Stomach smooth muscle (tissue), 2 donors: Measurements from ENCODE around the gene RPL28.
"Not testable (repeated sequence)": the region's sequence is repeated elsewhere in the genome, so short reads cannot be mapped to it uniquely, and the experiment has no call there.

Experiments
- H3K27ac ChIP-seq: one replicate; pipeline ENCODE4 v1.7.0; 2013; ENCODE audit warnings: mild to moderate bottlenecking, low read length, inconsistent platforms
- H3K27me3 ChIP-seq, 2 donors: one replicate each; pipeline ENCODE4 v1.7.0; 2013; ENCODE audit warnings: low read length in 2 of 2; ENCODE audit not compliant: insufficient read depth in 2 of 2, control insufficient read depth in 1 of 2
- H3K36me3 ChIP-seq, 2 donors: one replicate each; pipeline ENCODE4 v1.7.0; 2013; ENCODE audit warnings: low read length in 2 of 2; ENCODE audit not compliant: control insufficient read depth in 2 of 2, insufficient read depth in 2 of 2
- H3K4me1 ChIP-seq: one replicate; pipeline ENCODE4 v1.7.0; 2013; ENCODE audit warnings: low read length; ENCODE audit not compliant: control insufficient read depth, insufficient read depth
- H3K4me3 ChIP-seq, 2 donors: one replicate each; pipeline ENCODE4 v1.7.0; 2013; ENCODE audit warnings: low read length in 2 of 2
- H3K9ac ChIP-seq, 2 donors: one replicate each; pipeline ENCODE4 v1.7.0; 2013; ENCODE audit warnings: low read length in 2 of 2, mild to moderate bottlenecking in 1 of 2
- H3K9me3 ChIP-seq, 2 donors: one replicate each; pipeline ENCODE4 v1.7.0; 2013; ENCODE audit warnings: low read length in 2 of 2; ENCODE audit not compliant: control insufficient read depth in 2 of 2
- donor health status: healthy.
- donor health status: Pancreatic carcinoma.

RPL28 gene

GRCh38 chr19:55389386-55390317, 3.9 kb downstream of the RPL28 start:
- no peak overlapping the region for H3K27ac ChIP-seq
- no peaks in the 10 kb centered on the region for H3K27me3 ChIP-seq
- no peaks in the 10 kb centered on the region for H3K9me3 ChIP-seq
- no peak overlapping the region for H3K4me3 ChIP-seq
- H3K4me1 ChIP-seq = peaks cover 47% of the 10 kb centered on the region
- no peak overlapping the region for H3K9ac ChIP-seq
- H3K36me3 ChIP-seq = peaks cover 16 to 34% of the 10 kb centered on the region in 2 donors

- Histone ChIP-seq H3K27me3 (no peaks in the 10 kb centered on the region), H3K4me1 (peaks cover 41% of the 10 kb centered on the region), H3K27ac (no peak overlapping the region), H3K4me3 (no peak overlapping the region), H3K9me3 (no peaks in the 10 kb centered on the region), H3K9ac (no peak overlapping the region), H3K36me3 (peaks cover 16 to 34% of the 10 kb centered on the region in 2 donors)
These were observed 4.7 kb downstream of the RPL28 start for GRCh38 chr19:55390461-55390880.

GRCh38 chr19:55391191-55391670, 5.5 kb downstream of the RPL28 start:
- no peaks in the 10 kb centered on the region for H3K9me3 ChIP-seq
- peaks cover 16 to 34% of the 10 kb centered on the region in 2 donors for H3K36me3 ChIP-seq
- H3K27ac ChIP-seq = no peak overlapping the region
- H3K27me3 ChIP-seq = no peaks in the 10 kb centered on the region
- H3K4me1 ChIP-seq = peaks cover 40% of the 10 kb centered on the region
- H3K9ac ChIP-seq = no peak overlapping the region
- no peak overlapping the region for H3K4me3 ChIP-seq

- Histone ChIP-seq H3K4me1 (peaks cover 32% of the 10 kb centered on the region), H3K9me3 (no peaks in the 10 kb centered on the region), H3K9ac (no peak overlapping the region), H3K4me3 (no peak overlapping the region), H3K27ac (no peak overlapping the region), H3K36me3 (peaks cover 16 to 33% of the 10 kb centered on the region in 2 donors), H3K27me3 (no peaks in the 10 kb centered on the region)
These were observed 6.2 kb downstream of the RPL28 start for GRCh38 chr19:55391702-55392615.

DNA sequence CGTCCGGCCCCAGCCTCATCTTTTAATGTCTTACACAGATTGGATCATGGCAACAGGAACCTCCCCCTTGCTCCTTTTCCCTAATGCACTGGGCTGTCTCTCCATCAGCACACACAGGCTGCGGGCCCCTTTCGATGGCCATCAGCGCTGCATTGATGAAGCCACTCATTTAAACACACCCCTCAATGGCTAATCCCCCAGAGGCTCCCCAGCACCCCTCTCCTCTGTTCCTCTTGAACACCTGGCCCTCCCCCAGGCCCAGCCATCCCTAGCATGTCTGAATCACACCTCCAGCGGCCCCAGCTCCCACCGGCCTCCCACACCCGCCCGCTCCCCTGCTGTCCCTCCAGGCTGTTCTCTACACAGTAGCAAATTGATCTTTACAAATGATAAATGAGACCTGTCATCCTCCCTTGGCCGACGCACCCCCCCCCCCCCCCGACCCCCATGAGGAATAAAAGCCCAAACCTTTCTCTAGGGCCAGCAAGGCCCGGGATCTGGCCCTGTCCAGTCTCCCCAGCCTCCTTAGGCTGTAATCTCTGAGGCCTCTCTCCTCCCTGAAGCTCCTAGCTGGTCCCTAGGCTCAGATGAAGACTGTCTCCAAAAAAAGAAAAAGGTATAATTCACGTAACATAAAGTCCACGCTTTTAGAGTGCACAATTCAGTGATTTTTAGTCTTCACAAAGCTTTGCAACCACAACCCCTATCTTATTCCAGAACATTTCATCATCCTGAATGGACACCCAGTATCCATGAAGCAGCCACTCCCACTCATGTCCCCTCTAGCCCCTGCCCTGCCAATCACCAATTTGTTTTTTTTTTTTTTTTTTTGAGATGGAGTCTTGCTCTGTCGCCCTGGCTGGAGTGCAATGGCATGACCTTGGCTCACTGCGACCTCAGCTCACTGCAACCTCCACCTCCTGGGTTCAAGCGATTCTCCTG, 7.4 kb downstream of the RPL28 start:
- Histone ChIP-seq H3K9ac (no peak overlapping the region), H3K9me3 (no peaks in the 10 kb centered on the region), H3K4me1 (peaks cover 21% of the 10 kb centered on the region), H3K36me3 (peaks cover 8 to 23% of the 10 kb centered on the region in 2 donors), H3K27me3 (no peaks in the 10 kb centered on the region), H3K4me3 (no peak overlapping the region), H3K27ac (no peak overlapping the region)

DNA sequence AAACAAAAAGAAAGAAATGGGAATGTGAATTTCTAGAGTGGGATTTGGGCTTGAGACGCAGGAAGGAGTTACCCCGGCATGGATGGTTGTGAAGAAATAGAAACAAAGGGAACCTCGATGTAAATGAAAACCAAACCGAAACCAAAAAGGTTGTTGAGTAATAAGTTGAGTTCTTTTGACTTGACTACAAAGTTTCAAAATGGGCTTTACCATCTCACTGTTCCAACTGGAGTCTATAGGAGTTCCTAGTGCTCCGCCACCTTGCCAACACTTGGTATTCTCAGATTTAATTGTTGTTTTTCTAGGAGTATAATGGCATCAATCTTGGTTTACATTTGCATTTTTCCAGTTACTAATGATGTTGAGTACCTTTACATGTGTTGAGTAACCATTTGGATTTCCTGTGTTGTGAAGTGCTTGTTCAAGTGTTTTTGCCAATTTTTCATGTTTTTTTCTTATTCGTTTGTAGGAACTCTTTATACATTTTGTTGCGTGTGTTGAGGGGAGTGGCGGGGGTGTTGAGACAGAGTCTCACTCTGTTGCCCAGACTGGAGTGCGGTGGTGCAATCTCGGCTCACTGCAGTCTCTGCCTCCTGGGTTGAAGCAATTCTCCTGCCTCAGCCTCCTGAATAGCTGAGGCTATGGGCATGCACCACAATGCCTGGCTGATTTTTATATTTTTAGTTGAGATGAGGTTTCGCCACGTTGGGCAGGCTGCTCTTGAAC, 12.6 kb downstream of the RPL28 start:
- Histone ChIP-seq H3K4me3 (no peak overlapping the region), H3K9me3 (no peaks in the 10 kb centered on the region), H3K27ac (no peak overlapping the region), H3K36me3 (peaks cover 20 to 26% of the 10 kb centered on the region in 2 donors), H3K9ac (no peak overlapping the region), H3K4me1 (no peaks in the 10 kb centered on the region), H3K27me3 (no peaks in the 10 kb centered on the region)

GRCh38 chr19:55400281-55401087, 14.8 kb downstream of the RPL28 start:
- H3K9ac ChIP-seq = no peak overlapping the region
- no peak overlapping the region for H3K4me3 ChIP-seq
- peaks cover under 1% of the 10 kb centered on the region for H3K4me1 ChIP-seq
- H3K27me3 ChIP-seq = no peaks in the 10 kb centered on the region
- no peak overlapping the region for H3K27ac ChIP-seq
- H3K9me3 ChIP-seq = no peaks in the 10 kb centered on the region
- peaks cover 27 to 29% of the 10 kb centered on the region in 2 donors for H3K36me3 ChIP-seq

DNA sequence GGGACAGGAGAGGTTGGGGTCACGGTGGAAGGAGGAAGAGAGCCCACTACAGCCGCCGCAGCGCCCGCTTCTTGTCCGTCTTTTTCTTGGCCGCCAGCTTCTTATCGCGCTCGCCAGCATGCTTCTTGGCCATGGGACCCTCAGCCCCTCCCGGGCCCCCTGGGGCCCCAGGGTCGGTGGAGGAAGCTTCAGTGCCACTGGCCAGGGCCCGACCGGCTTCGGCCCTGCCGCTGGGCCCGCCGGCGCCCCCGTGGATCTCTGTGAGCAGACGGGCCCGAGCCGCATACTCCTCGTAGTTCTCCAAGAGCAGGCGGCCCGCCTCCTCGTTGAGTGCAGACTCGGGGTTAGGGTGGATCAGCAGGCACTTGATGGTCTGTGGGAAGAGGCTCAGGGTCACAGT, 15.7 kb downstream of the RPL28 start:
- not testable (repeated sequence) for H3K4me1 ChIP-seq, H3K4me3 ChIP-seq, H3K27ac ChIP-seq, H3K9ac ChIP-seq, H3K27me3 ChIP-seq, H3K9me3 ChIP-seq
- H3K36me3 ChIP-seq = peaks cover 33 to 34% of the 10 kb centered on the region in 2 donors

DNA sequence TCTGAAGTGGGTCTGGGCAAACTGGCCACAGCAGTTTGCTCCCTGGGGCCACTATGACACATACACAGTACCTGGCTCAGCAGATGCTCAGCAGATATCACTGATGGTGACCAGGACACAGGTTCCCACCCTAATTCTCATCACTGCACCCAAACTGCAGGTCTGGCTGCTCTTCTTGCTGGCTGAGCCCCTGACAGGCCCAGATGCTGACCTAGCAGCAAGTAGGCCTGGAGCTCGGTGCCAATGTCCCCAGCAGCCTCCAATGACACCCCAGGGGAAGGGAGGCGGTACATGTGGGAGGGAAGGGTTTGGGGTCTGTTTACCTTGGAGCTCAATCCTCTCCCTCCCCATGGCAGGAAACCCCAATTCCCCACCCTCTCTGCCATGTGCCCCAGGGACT, 16.8 kb downstream of the RPL28 start:
- Histone ChIP-seq H3K4me3 (no peak overlapping the region), H3K9ac (no peak overlapping the region), H3K27me3 (no peaks in the 10 kb centered on the region), H3K36me3 (peaks cover 33 to 34% of the 10 kb centered on the region in 2 donors), H3K27ac (no peak overlapping the region), H3K9me3 (no peaks in the 10 kb centered on the region), H3K4me1 (peaks cover 16% of the 10 kb centered on the region)
